CD4-positive, alpha-beta memory T cell (primary cell): ENCODE results near the gene E4F1. TPM values are rescaled to one million over a fixed set of nuclear protein-coding genes. Genes with fewer than 3 reads are reported as not detected.

Experiments
- CTCF ChIA-PET: fragments of 350-600 bp; sonication (Branson Sonifier 250); formaldehyde crosslinking; loops from one replicate; lab custom pipeline; 2021; ENCODE audit warnings: inconsistent platforms; ENCODE audit not compliant: partially characterized antibody; lab: Charles Lee
- POLR2A ChIA-PET: fragments of 350-600 bp; sonication (Branson Sonifier 250); formaldehyde crosslinking; loops from one replicate; lab custom pipeline; 2021; ENCODE audit not compliant: partially characterized antibody; lab: Charles Lee
- DNase-seq, 5 donors: peaks; one replicate each; pipeline versions ENCODE4 v3.0.0 to v3.0.0-alpha.2; 2020 to 2022; ENCODE audit warnings: mixed read lengths in 1 of 5
- H3K27ac ChIP-seq: one replicate; pipeline ENCODE4 v1.7.0; 2013; ENCODE audit warnings: low read depth, low read length
- H3K27me3 ChIP-seq: 2 replicates; pipeline ENCODE4 v1.7.0; 2013; ENCODE audit warnings: mild to moderate bottlenecking, low read length, moderate library complexity; ENCODE audit not compliant: insufficient read depth
- H3K36me3 ChIP-seq: 2 replicates; pipeline ENCODE4 v1.7.0; 2013; ENCODE audit warnings: mild to moderate bottlenecking, low read length, moderate library complexity; ENCODE audit not compliant: insufficient read depth
- H3K4me1 ChIP-seq: 2 replicates; pipeline ENCODE4 v1.7.0; 2013; ENCODE audit warnings: mild to moderate bottlenecking, low read length, moderate library complexity; ENCODE audit not compliant: insufficient read depth
- H3K4me3 ChIP-seq, 2 donors: one replicate each; pipeline ENCODE4 v1.7.0; 2013; ENCODE audit warnings: low read length in 2 of 2, mild to moderate bottlenecking in 1 of 2
- H3K9me3 ChIP-seq, 2 donors: one replicate each; pipeline ENCODE4 v1.7.0; 2013; ENCODE audit warnings: low read length in 2 of 2, control low read depth in 1 of 2; ENCODE audit not compliant: control insufficient read depth in 1 of 2
- H3K27ac Mint-ChIP-seq, 7 donors: one replicate each; pipeline ENCODE4 v1.8.0; 2020 to 2021; ENCODE audit warnings: mixed read lengths in 7 of 7, mild to moderate bottlenecking in 6 of 7, inconsistent platforms in 3 of 7, moderate library complexity in 3 of 7
- H3K27me3 Mint-ChIP-seq, 2 donors: one replicate each; pipeline ENCODE4 v1.8.0; 2020 to 2021; ENCODE audit warnings: mixed read lengths in 2 of 2
- H3K36me3 Mint-ChIP-seq, 2 donors: one replicate each; pipeline ENCODE4 v1.8.0; 2020 to 2021; ENCODE audit warnings: mixed read lengths in 2 of 2, inconsistent platforms in 1 of 2, mild to moderate bottlenecking in 1 of 2
- H3K4me1 Mint-ChIP-seq, 4 donors: one replicate each; pipeline ENCODE4 v1.8.0; 2020 to 2021; ENCODE audit warnings: mixed read lengths in 4 of 4, mild to moderate bottlenecking in 1 of 4
- H3K4me3 Mint-ChIP-seq, 8 donors: one replicate each; pipeline ENCODE4 v1.8.0; 2020 to 2021; ENCODE audit warnings: mixed read lengths in 8 of 8, mild to moderate bottlenecking in 7 of 8, moderate library complexity in 6 of 8, inconsistent platforms in 3 of 8
- H3K9me3 Mint-ChIP-seq, 8 donors: one replicate each; pipeline ENCODE4 v1.8.0; 2020 to 2021; ENCODE audit warnings: mixed read lengths in 8 of 8, mild to moderate bottlenecking in 5 of 8, inconsistent platforms in 3 of 8, moderate library complexity in 1 of 8
- intact Hi-C: fragments of 100-400 bp; cut with micrococcal nuclease; formaldehyde crosslinking; loops from one replicate; pipeline ENCODE4 v1.15.1; 2023
- polyA plus RNA-seq, 2 donors: library from polyadenylated mRNA; unstranded; fragments of 300-500 nt; fragmentation: Illumina TruSeq; gene quantifications; one replicate each; pipeline ENCODE4 v1.2.3, GENCODE V29; 2021
- total RNA-seq, 2 experiments: library from RNA; stranded (reverse); gene quantifications; one replicate each; pipeline ENCODE4 v1.2.3, GENCODE V29; 2021

Gene E4F1
- total and polyA plus RNA-seq, 4 experiments from 2014 or later = 6.7 to 49.7 (median 33.7) TPM

- peaks cover 3% of the 10 kb centered on the region for H3K4me1 ChIP-seq
- ChIA-PET POLR2A (no interaction called here), CTCF (no interaction called here)
- H3K27ac Mint-ChIP-seq = no peak overlapping the region
- H3K4me1 Mint-ChIP-seq = peaks cover 0 to 2% (median 0%) of the 10 kb centered on the region in 4 donors
- H3K9me3 Mint-ChIP-seq = no peaks in the 10 kb centered on the region
- no peak overlapping the region for H3K4me3 Mint-ChIP-seq
- no peak for DNase-seq
- H3K36me3 Mint-ChIP-seq = peaks cover 5 to 16% of the 10 kb centered on the region in 2 donors
- intact Hi-C loops = no loop called here
- no peaks in the 10 kb centered on the region for H3K27me3 ChIP-seq
- peaks cover 21% of the 10 kb centered on the region for H3K36me3 ChIP-seq
- H3K9me3 ChIP-seq = no peaks in the 10 kb centered on the region
- no peak overlapping the region for H3K4me3 ChIP-seq
- H3K27ac ChIP-seq = no peak overlapping the region
- H3K27me3 Mint-ChIP-seq = no peaks in the 10 kb centered on the region
Measured at GRCh38 chr16:2244926-2245795, 21.8 kb downstream of the E4F1 start.

- intact Hi-C loops = no loop called here
- Histone ChIP-seq H3K27ac (no peak overlapping the region), H3K9me3 (no peaks in the 10 kb centered on the region), H3K36me3 (peaks cover 21% of the 10 kb centered on the region), H3K4me3 (no peak overlapping the region), H3K4me1 (peaks cover 10% of the 10 kb centered on the region), H3K27me3 (no peaks in the 10 kb centered on the region)
- CTCF ChIA-PET = interaction anchor here (0.9 to 1.0 kb wide), 2 partner anchors 52 to 224 kb away, joined by 3 to 4 read pairs; no protein-coding TSS in a partner anchor
- H3K36me3 Mint-ChIP-seq = peaks cover 5 to 20% of the 10 kb centered on the region in 2 donors
- peaks cover 1 to 8% (median 6%) of the 10 kb centered on the region in 4 donors for H3K4me1 Mint-ChIP-seq
- no peak overlapping the region for H3K4me3 Mint-ChIP-seq
- POLR2A ChIA-PET = no interaction called here
- peak overlapping the region in 1 of 7 donors; percentile 38 for H3K27ac Mint-ChIP-seq
- H3K9me3 Mint-ChIP-seq = peaks cover 0 to 2% (median 0%) of the 10 kb centered on the region in 8 donors
- no peaks in the 10 kb centered on the region for H3K27me3 Mint-ChIP-seq
- no peak for DNase-seq
Measured at GRCh38 chr16:2246301-2246885, 23.0 kb downstream of the E4F1 start.

- Mint-ChIP-seq H3K27me3 (no peaks in the 10 kb centered on the region), H3K4me1 (peaks cover 1 to 12% (median 5%) of the 10 kb centered on the region in 4 donors), H3K4me3 (peak overlapping the region; percentile 87 to 93 (median 90)), H3K36me3 (peaks cover 17 to 32% of the 10 kb centered on the region in 2 donors), H3K9me3 (peaks cover 0 to 4% (median 0%) of the 10 kb centered on the region in 8 donors), H3K27ac (peak overlapping the region; percentile 88 to 96 (median 90))
- POLR2A ChIA-PET = interaction anchor here (0.9 to 4.4 kb wide), 17 partner anchors 12 to 287 kb away, joined by 3 to 29 read pairs (median 7); partner anchors contain the start of genes ATP6V0C, CASKIN1, E4F1 and MLST8
- Histone ChIP-seq H3K9me3 (no peaks in the 10 kb centered on the region), H3K27me3 (no peaks in the 10 kb centered on the region), H3K4me3 (peak overlapping the region in 1 of 2 donors; percentile 66), H3K27ac (peak overlapping the region; percentile 61), H3K4me1 (peaks cover 10% of the 10 kb centered on the region), H3K36me3 (peaks cover 24% of the 10 kb centered on the region)
- peak in 3 of 5 donors; percentile 40 to 62 (median 42) for DNase-seq
- CTCF ChIA-PET = interaction anchor here (0.9 to 3.3 kb wide), 6 partner anchors 9 to 110 kb away, joined by 4 to 42 read pairs (median 4); no protein-coding TSS in a partner anchor
- intact Hi-C loops = loop anchor here (1.0 to 2.0 kb wide), 6 partner anchors 18 to 227 kb away; partner anchors contain the start of genes E4F1, PGP, RNPS1 and TRAF7
Measured at GRCh38 chr16:2250652-2251295, 27.4 kb downstream of the E4F1 start.

GRCh38 chr16:2251296-2252111 lies 28.1 kb downstream of the E4F1 start, which contains the start of gene ECI1:
Gene ECI1 (minus strand): TSS chr16:2251587. CDS start chr16:2251566, 21 bp downstream.
- Mint-ChIP-seq H3K27ac (peak within 1 kb of the TSS; percentile 88 to 96 (median 91)), H3K36me3 (peaks cover 18 to 36% of the 10 kb centered on the region in 2 donors), H3K4me1 (peaks cover 1 to 12% (median 5%) of the 10 kb centered on the region in 4 donors), H3K4me3 (peak within 1 kb of the TSS; percentile 87 to 93 (median 90)), H3K27me3 (no peaks in the 10 kb centered on the region), H3K9me3 (peaks cover 0 to 4% (median 0%) of the 10 kb centered on the region in 8 donors)
- Histone ChIP-seq H3K4me1 (peaks cover 10% of the 10 kb centered on the region), H3K4me3 (peak within 1 kb of the TSS in 1 of 2 donors; percentile 66), H3K9me3 (no peaks in the 10 kb centered on the region), H3K27me3 (no peaks in the 10 kb centered on the region), H3K36me3 (peaks cover 24% of the 10 kb centered on the region), H3K27ac (peak within 1 kb of the TSS; percentile 61)
- ChIA-PET POLR2A (interaction anchor here (0.8 to 4.4 kb wide), 24 partner anchors 11 to 501 kb away, joined by 3 to 29 read pairs (median 4); partner anchors contain the start of genes ATP6V0C, CASKIN1, DNASE1L2 and E4F1), CTCF (interaction anchor here (0.7 to 3.3 kb wide), 12 partner anchors 8 to 229 kb away, joined by 3 to 42 read pairs (median 4); partner anchors contain the start of gene E4F1)
- DNase-seq = peak; percentile 65 to 81 (median 72)
- intact Hi-C loops = loop anchor here (1.0 to 2.0 kb wide), 6 partner anchors 17 to 228 kb away; partner anchors contain the start of genes E4F1, PGP, RNPS1 and TRAF7

- Histone ChIP-seq H3K4me1 (peaks cover 10% of the 10 kb centered on the region), H3K27ac (no peak overlapping the region), H3K9me3 (no peaks in the 10 kb centered on the region), H3K27me3 (no peaks in the 10 kb centered on the region), H3K36me3 (peaks cover 34% of the 10 kb centered on the region), H3K4me3 (no peak overlapping the region)
- Mint-ChIP-seq H3K36me3 (peaks cover 28 to 49% of the 10 kb centered on the region in 2 donors), H3K9me3 (peaks cover 0 to 4% (median 0%) of the 10 kb centered on the region in 8 donors), H3K4me1 (peaks cover 1 to 12% (median 5%) of the 10 kb centered on the region in 4 donors), H3K4me3 (peak overlapping the region in 5 of 8 donors; percentile 4 to 68 (median 33)), H3K27me3 (no peaks in the 10 kb centered on the region), H3K27ac (peak overlapping the region in 6 of 7 donors; percentile 54 to 90 (median 73))
- no peak for DNase-seq
- POLR2A ChIA-PET = interaction anchor here (0.9 to 4.4 kb wide), 10 partner anchors 13 to 260 kb away, joined by 3 to 29 read pairs (median 18); partner anchors contain the start of genes CASKIN1, DNASE1L2, E4F1 and MLST8
- intact Hi-C loops = no loop called here
- CTCF ChIA-PET = interaction anchor here (0.6 to 3.3 kb wide), 5 partner anchors 9 to 251 kb away, joined by 4 to 42 read pairs (median 4); partner anchors contain the start of gene E4F1
Measured at GRCh38 chr16:2252806-2253148, 29.4 kb downstream of the E4F1 start.
